GM11168 (cell line): ENCODE results near the gene KIAA0513.

Experiments
- in situ Hi-C: fragments of 300-500 bp; cut with MboI; formaldehyde crosslinking; loops from one replicate; pipeline ENCODE4 v1.12.0; 2022; ENCODE audit warnings: low sequenced_read_pairs; ENCODE audit not compliant: unreplicated experiment

KIAA0513 gene

GRCh38 chr16:85027349-85027957 lies at the start of gene KIAA0513:
KIAA0513 (plus strand) TSS chr16:85027795; CDS start chr16:85067072, 39,277 bp downstream.
- in situ Hi-C loops: no loop called here

GRCh38 chr16:84979516-84979915 lies 48.1 kb upstream of the KIAA0513 start:
- in situ Hi-C loops: no loop called here

- in situ Hi-C loops: no loop called here
Measured at GRCh38 chr16:84982434-84982833, 45.2 kb upstream of the KIAA0513 start.

- in situ Hi-C loops: no loop called here
Measured at GRCh38 chr16:84985079-84986065, 42.2 kb upstream of the KIAA0513 start.

GRCh38 chr16:84986102-84986501 lies 41.5 kb upstream of the KIAA0513 start:
- in situ Hi-C loops: no loop called here

- in situ Hi-C loops: no loop called here
Measured at GRCh38 chr16:84986879-84987278, 40.7 kb upstream of the KIAA0513 start.

GRCh38 chr16:84988328-84989080 lies 39.1 kb upstream of the KIAA0513 start:
- in situ Hi-C loops: no loop called here

GRCh38 chr16:84989749-84990620 lies 37.6 kb upstream of the KIAA0513 start:
- in situ Hi-C loops: no loop called here

GRCh38 chr16:84990782-84991181 lies 36.8 kb upstream of the KIAA0513 start:
- in situ Hi-C loops: no loop called here

GRCh38 chr16:84992717-84993075 lies 34.9 kb upstream of the KIAA0513 start:
- in situ Hi-C loops: no loop called here

- in situ Hi-C loops: no loop called here
Measured at GRCh38 chr16:84993926-84994325, 33.7 kb upstream of the KIAA0513 start.

GRCh38 chr16:84995663-84996062 lies 31.9 kb upstream of the KIAA0513 start:
- in situ Hi-C loops: no loop called here

GRCh38 chr16:84996365-84996764 lies 31.2 kb upstream of the KIAA0513 start:
- in situ Hi-C loops: no loop called here

GRCh38 chr16:84999200-84999599 lies 28.4 kb upstream of the KIAA0513 start:
- in situ Hi-C loops: no loop called here

- in situ Hi-C loops: no loop called here
Measured at GRCh38 chr16:84999857-85000480, 27.6 kb upstream of the KIAA0513 start.

GRCh38 chr16:85002099-85002541 lies 25.5 kb upstream of the KIAA0513 start:
- in situ Hi-C loops: no loop called here

- in situ Hi-C loops: no loop called here
Measured at GRCh38 chr16:85002608-85003007, 25.0 kb upstream of the KIAA0513 start.

GRCh38 chr16:85003076-85003475 lies 24.5 kb upstream of the KIAA0513 start:
- in situ Hi-C loops: no loop called here
